Adipose tissue (tissue), 3 donors: ENCODE results near the gene EPPIN. TPM values are rescaled to one million over a fixed set of nuclear protein-coding genes. Genes with fewer than 3 reads are reported as not detected.
"Not testable (repeated sequence)": the region's sequence is repeated elsewhere in the genome, so short reads cannot be mapped to it uniquely, and the experiment has no call there.

Source experiments
- H3K27ac ChIP-seq: one replicate; pipeline ENCODE4 v1.5.1; 2013; ENCODE audit warnings: low read depth, low read length
- WGBS, 3 donors: extraction: QIAGEN DNeasy Blood & Tissue Kit; methylation state at CpG; one replicate each; pipeline ENCODE4 v1.1.7; 2013; 5-methylcytosine and 5-hydroxymethylcytosine counted together
- polyA plus RNA-seq, 3 donors: library from polyadenylated mRNA; stranded (reverse); fragments of 200-250 nt; gene quantifications; one replicate each; pipeline ENCODE4 v1.2.3, GENCODE V29; 2013
- donor health status: healthy with polysubstance abuse.
- donor health status: Bipolar disorder and iron deficiency.
- donor health status: healthy.

EPPIN gene
- polyA plus RNA-seq, result not detected

- no peak within 1 kb of the TSS for H3K27ac ChIP-seq
- WGBS, 3 donors, result 77 to 89% (median 87%) methylated on average over 6 of the region's 6 CpGs
Observed at GRCh38 chr20:45547206-45547770, at the start of gene EPPIN. Gene EPPIN (minus strand): TSS chr20:45547401. CDS start chr20:45547357, 44 bp downstream.

- 38 to 68% (median 43%) methylated on average over 1 of the region's 1 CpG for WGBS, 3 donors
Observed at GRCh38 chr20:45595235-45595634, 48.0 kb upstream of the EPPIN start.

GRCh38 chr20:45593498-45593897, 46.3 kb upstream of the EPPIN start:
- no peak overlapping the region for H3K27ac ChIP-seq
- WGBS, 3 donors, result 36 to 89% (median 37%) methylated on average over 1 of the region's 1 CpG

More at GRCh38 chr20:45595235-45595634, 48.0 kb upstream of the EPPIN start:
- H3K27ac ChIP-seq, result no peak overlapping the region

- 48 to 67% (median 61%) methylated on average over 5 of the region's 5 CpGs for WGBS, 3 donors
- no peak overlapping the region for H3K27ac ChIP-seq
Observed at GRCh38 chr20:45592574-45593189, 45.5 kb upstream of the EPPIN start.

GRCh38 chr20:45589725-45590124, 42.5 kb upstream of the EPPIN start:
- 27 to 42% (median 27%) methylated on average over 1 of the region's 1 CpG for WGBS, 3 donors
- H3K27ac ChIP-seq, result no peak overlapping the region

GRCh38 chr20:45588800-45589199, 41.6 kb upstream of the EPPIN start:
- no peak overlapping the region for H3K27ac ChIP-seq
- WGBS, 3 donors, result 70 to 78% (median 71%) methylated on average over 2 of the region's 2 CpGs

GRCh38 chr20:45585986-45586385, 38.8 kb upstream of the EPPIN start:
- 77 to 86% (median 78%) methylated on average over 5 of the region's 5 CpGs for WGBS, 3 donors
- not testable (repeated sequence) for H3K27ac ChIP-seq

GRCh38 chr20:45584294-45584693, 37.1 kb upstream of the EPPIN start:
- 85 to 94% (median 90%) methylated on average over 5 of the region's 5 CpGs for WGBS, 3 donors

GRCh38 chr20:45583502-45583901, 36.3 kb upstream of the EPPIN start:
- no peak overlapping the region for H3K27ac ChIP-seq
- 72 to 80% (median 74%) methylated on average over 3 of the region's 3 CpGs for WGBS, 3 donors

More at GRCh38 chr20:45584294-45584693, 37.1 kb upstream of the EPPIN start:
- not testable (repeated sequence) for H3K27ac ChIP-seq

- H3K27ac ChIP-seq, result no peak overlapping the region
Observed at GRCh38 chr20:45581702-45582101, 34.5 kb upstream of the EPPIN start.

GRCh38 chr20:45579184-45579583, 32.0 kb upstream of the EPPIN start, which contains the start of gene WFDC8:
Gene WFDC8 (minus strand): TSS chr20:45579284. CDS start chr20:45579247, 37 bp downstream.
- no peak within 1 kb of the TSS for H3K27ac ChIP-seq
- 57 to 75% (median 67%) methylated on average over 4 of the region's 4 CpGs for WGBS, 3 donors

- no peak overlapping the region for H3K27ac ChIP-seq
- 68 to 88% (median 84%) methylated on average over 1 of the region's 1 CpG for WGBS, 3 donors
Observed at GRCh38 chr20:45578231-45578630, 31.0 kb upstream of the EPPIN start.

GRCh38 chr20:45576995-45577394, 29.8 kb upstream of the EPPIN start:
- H3K27ac ChIP-seq, result no peak overlapping the region
- 26 to 50% (median 49%) methylated on average over 2 of the region's 2 CpGs for WGBS, 3 donors

- H3K27ac ChIP-seq, result no peak overlapping the region
- 85 to 95% (median 86%) methylated on average over 3 of the region's 3 CpGs for WGBS, 3 donors
Observed at GRCh38 chr20:45575931-45576330, 28.7 kb upstream of the EPPIN start.

- WGBS, 3 donors, result 77 to 90% (median 81%) methylated on average over 1 of the region's 1 CpG
- H3K27ac ChIP-seq, result not testable (repeated sequence)
Observed at GRCh38 chr20:45569650-45570049, 22.4 kb upstream of the EPPIN start.

- WGBS, 3 donors, result 83 to 84% (median 83%) methylated on average over 2 of the region's 2 CpGs
- H3K27ac ChIP-seq, result no peak overlapping the region
Observed at GRCh38 chr20:45564760-45565276, 17.6 kb upstream of the EPPIN start.

GRCh38 chr20:45555198-45555597, 8.0 kb upstream of the EPPIN start:
- no peak overlapping the region for H3K27ac ChIP-seq
- 72 to 92% (median 87%) methylated on average over 1 of the region's 1 CpG for WGBS, 3 donors

GRCh38 chr20:45552456-45552855, 5.3 kb upstream of the EPPIN start:
- WGBS, 3 donors, result 74 to 84% (median 75%) methylated on average over 2 of the region's 2 CpGs
- no peak overlapping the region for H3K27ac ChIP-seq

GRCh38 chr20:45550765-45551164, 3.6 kb upstream of the EPPIN start:
- no peak overlapping the region for H3K27ac ChIP-seq

- 69 to 89% (median 86%) methylated on average over 7 of the region's 7 CpGs for WGBS, 3 donors
- H3K27ac ChIP-seq, result no peak overlapping the region
Observed at GRCh38 chr20:45548410-45548809, 1.2 kb upstream of the EPPIN start.
